H1 (cell line): ENCODE data around the gene PCDHGB7. TPM values are rescaled to one million over a fixed set of nuclear protein-coding genes. Genes with fewer than 3 reads are reported as not detected.
A peak's percentile ranks its signal among the peaks of the same experiment; 100 is the strongest.

ENCODE experiments used
- ASH2L ChIP-seq: fragments of 200-600, 300-600 bp; sonication (generic); IDR thresholded peaks from one replicate; pipeline ENCODE4 v1.7.1; 2017; ENCODE audit warnings: low read length
- BRCA1 ChIP-seq: IDR thresholded peaks from 2 replicates; pipeline ENCODE4 v1.6.1; 2012; ENCODE audit warnings: low read depth, low read length, improper control_type of control experiment
- CBX5 ChIP-seq: fragments of 300-800, 300-1000 bp; sonication (generic); IDR thresholded peaks from 2 replicates; pipeline ENCODE4 v1.7.1; 2016; ENCODE audit warnings: antibody characterized with exemption, low read length, low read depth
- CREB1 ChIP-seq: IDR thresholded peaks from 2 replicates; pipeline ENCODE4 v1.6.1; 2012; ENCODE audit warnings: inconsistent platforms
- EP300 ChIP-seq, 2 experiments: IDR thresholded peaks; 1 replicate in 1 of 2; 2 replicates in 1 of 2; pipeline ENCODE4 v1.6.1; 2011 to 2012; ENCODE audit warnings: low read depth in 2 of 2, low read length in 2 of 2, mild to moderate bottlenecking in 2 of 2, borderline replicate concordance in 1 of 2, inconsistent platforms in 1 of 2, moderate library complexity in 1 of 2
- EZH2 ChIP-seq: fragments of 200-600 bp; sonication (generic); IDR thresholded peaks from 2 replicates; pipeline ENCODE4 v1.7.1; 2012; ENCODE audit warnings: low read depth, mild to moderate bottlenecking, moderate library complexity, low read length, inconsistent platforms; ENCODE audit not compliant: severe bottlenecking
- FOSL1 ChIP-seq: IDR thresholded peaks from 2 replicates; pipeline ENCODE4 v1.6.1; 2011; ENCODE audit warnings: mild to moderate bottlenecking, low read depth, low read length, moderate library complexity; ENCODE audit not compliant: insufficient read depth
- KDM4A ChIP-seq: IDR thresholded peaks from one replicate; pipeline ENCODE4 v1.7.1; 2012; ENCODE audit warnings: low read depth, mild to moderate bottlenecking, moderate library complexity, low read length, inconsistent platforms; ENCODE audit not compliant: severe bottlenecking
- KDM5A ChIP-seq: fragments of 200-600 bp; IDR thresholded peaks from 2 replicates; pipeline ENCODE4 v1.7.1; 2012; ENCODE audit warnings: mild to moderate bottlenecking, low read length, inconsistent platforms, mixed read lengths
- NRF1 ChIP-seq: IDR thresholded peaks from 2 replicates; pipeline ENCODE4 v1.6.1; 2011; ENCODE audit warnings: mild to moderate bottlenecking, low read depth, low read length, improper control_type of control experiment
- PHF8 ChIP-seq: fragments of 200-600 bp; sonication (generic); conservative IDR thresholded peaks from 2 replicates; pipeline ENCODE4 v1.7.1; 2012; ENCODE audit warnings: low read depth, mild to moderate bottlenecking, inconsistent platforms, low read length, moderate library complexity
- POU5F1 ChIP-seq: IDR thresholded peaks from 2 replicates; pipeline ENCODE4 v1.6.1; 2011; ENCODE audit warnings: low read depth, mild to moderate bottlenecking, low read length, moderate library complexity
- RAD21 ChIP-seq, 2 experiments: IDR thresholded peaks in 1 of 2; conservative IDR thresholded peaks in 1 of 2; 2 replicates each; pipeline ENCODE4 v1.6.1; 2011; ENCODE audit warnings: low read depth in 2 of 2, low read length in 2 of 2, improper control_type of control experiment in 1 of 2, inconsistent platforms in 1 of 2, mild to moderate bottlenecking in 1 of 2, moderate library complexity in 1 of 2
- RBBP5 ChIP-seq: IDR thresholded peaks from 2 replicates; pipeline ENCODE4 v1.7.1; 2012; ENCODE audit warnings: low read depth, mild to moderate bottlenecking, inconsistent platforms, low read length, moderate library complexity, borderline replicate concordance
- RFX5 ChIP-seq: IDR thresholded peaks from 2 replicates; pipeline ENCODE4 v1.6.1; 2011; ENCODE audit warnings: low read depth, low read length, improper control_type of control experiment, borderline replicate concordance
- RXRA ChIP-seq: IDR thresholded peaks from 2 replicates; pipeline ENCODE4 v1.6.1; 2011; ENCODE audit warnings: low read depth, mild to moderate bottlenecking, low read length, moderate library complexity; ENCODE audit not compliant: insufficient read depth
- SAP30 ChIP-seq: fragments of 300-600 bp; sonication (generic); IDR thresholded peaks from 2 replicates; pipeline ENCODE4 v1.7.1; 2012; ENCODE audit warnings: low read length, moderate library complexity, mild to moderate bottlenecking, inconsistent platforms; ENCODE audit not compliant: insufficient read depth, insufficient replicate concordance
- SIN3A ChIP-seq, 2 experiments: IDR thresholded peaks in 1 of 2; conservative IDR thresholded peaks in 1 of 2; 2 replicates each; pipeline ENCODE4 v1.6.1; 2011 to 2012; ENCODE audit warnings: low read length in 2 of 2, improper control_type of control experiment in 1 of 2, low read depth in 1 of 2, mild to moderate bottlenecking in 1 of 2
- SIRT6 ChIP-seq: IDR thresholded peaks from one replicate; pipeline ENCODE4 v1.7.1; 2012; ENCODE audit warnings: low read length, inconsistent platforms
- SP2 ChIP-seq: IDR thresholded peaks from 2 replicates; pipeline ENCODE4 v1.6.1; 2012; ENCODE audit warnings: mild to moderate bottlenecking, low read length, inconsistent platforms
- TAF1 ChIP-seq: IDR thresholded peaks from 2 replicates; pipeline ENCODE4 v1.6.1; 2011; ENCODE audit warnings: mild to moderate bottlenecking, low read depth, low read length
- TBP ChIP-seq: IDR thresholded peaks from 2 replicates; pipeline ENCODE4 v1.6.1; 2011; ENCODE audit warnings: low read depth, low read length, improper control_type of control experiment
- TCF12 ChIP-seq: IDR thresholded peaks from 2 replicates; pipeline ENCODE4 v1.6.1; 2011; ENCODE audit warnings: low read depth, mild to moderate bottlenecking, low read length
- TEAD4 ChIP-seq: IDR thresholded peaks from 2 replicates; pipeline ENCODE4 v1.6.1; 2012; ENCODE audit warnings: low read depth, low read length, inconsistent platforms, mixed read lengths
- YY1 ChIP-seq: IDR thresholded peaks from 2 replicates; pipeline ENCODE4 v1.6.1; 2011; ENCODE audit warnings: low read depth, mild to moderate bottlenecking, low read length
- polyA plus RNA-seq, 7 experiments: library from polyadenylated mRNA; depleted of rRNA in 3 of 7; stranded (reverse) in 5 of 7; unstranded in 2 of 7; fragments of >200 nt in 5 of 7; fragments of 200-250 nt in 2 of 7; gene quantifications; 1 replicate in 5 of 7; 2 replicates in 1 of 7; 4 replicates in 1 of 7; pipeline versions ENCODE4 v1.2.1 to v1.2.3, GENCODE V29; 2011 to 2013; ENCODE audit warnings: missing spikeins in 2 of 7, mixed read lengths in 2 of 7
- total RNA-seq: library from RNA; stranded (reverse); fragmentation: NEBNext Ultra II Directional; extraction: Animal tissue kit (Norgen Biotek cat#: 25700); gene quantifications from 2 replicates; pipeline ENCODE4 v1.2.1, GENCODE V29; 2021

Gene PCDHGB7
- total and polyA plus RNA-seq, 2 of the 8 experiments (the other 6 are each of a cell fraction or from before 2014, with no cell fraction given): 4.1 to 9.5 TPM

- TF ChIP-seq POU5F1: no peak
- no peak for TF ChIP-seq RBBP5
- TF ChIP-seq TEAD4: no peak
- TF ChIP-seq YY1: 0 out of 2 replicates have a peak, but pooled peaks have one; percentile 57
- no peak for TF ChIP-seq RXRA
- TF ChIP-seq BRCA1: no peak
- peak; percentile 84 for TF ChIP-seq RAD21 (IDR thresholded peaks at IDR 0.05 in 1 of 2, conservative IDR thresholded peaks at IDR 0.05 in 1 of 2; ENCODE audit: low read depth in 2 of 2, low read length in 2 of 2)
- peak; percentile 29; the same call in 1 of the 2 replicates for TF ChIP-seq TBP
- TF ChIP-seq PHF8: peak; percentile 35; the same call in 1 of the 2 replicates
- TF ChIP-seq SIN3A (conservative IDR thresholded peaks at IDR 0.05 in 1 of 2, IDR thresholded peaks at IDR 0.05 in 1 of 2; ENCODE audit: low read depth in 1 of 2, low read length in 2 of 2): peak in 1 of 2 experiments; percentile 36; a peak in 2 of 4 replicates
- no peak for TF ChIP-seq CREB1
- TF ChIP-seq CBX5: no peak
- no peak for TF ChIP-seq SIRT6
- no peak for TF ChIP-seq EZH2
- TF ChIP-seq SAP30: no peak
- TF ChIP-seq NRF1: no peak
- TF ChIP-seq EP300 (IDR thresholded peaks at IDR 0.05; ENCODE audit: borderline replicate concordance in 1 of 2, low read depth in 2 of 2, low read length in 2 of 2): no peak
- no peak; the same call in 1 of the 2 replicates for TF ChIP-seq KDM5A
- no peak for TF ChIP-seq RFX5
- no peak for TF ChIP-seq TCF12
- TF ChIP-seq ASH2L: peak; percentile 44
- no peak for TF ChIP-seq FOSL1
- no peak for TF ChIP-seq SP2
- 0 out of 2 replicates have a peak, but pooled peaks have one; percentile 24 for TF ChIP-seq TAF1
- TF ChIP-seq KDM4A: peak; percentile 93
Measured at GRCh38 chr5:141412854-141413539, 4.5 kb upstream of the PCDHGB7 start, which contains the start of gene PCDHGA10 (continued).
